M059J (cell line): ENCODE data around the gene KCNB1. TPM values are rescaled to one million over a fixed set of nuclear protein-coding genes. Genes with fewer than 3 reads are reported as not detected.

Source experiments
- DNase-seq: peaks from one replicate; pipeline ENCODE4 v3.0.0-alpha.2; 2012; ENCODE audit warnings: low read depth
- total RNA-seq: library from RNA; depleted of rRNA; stranded (reverse); fragments of >200 nt; shearing (Covaris generic); gene quantifications from 2 replicates; pipeline ENCODE4 v1.2.3, GENCODE V29; 2014

Gene KCNB1
- total RNA-seq, 1 experiment from 2014 or later = not detected

DNA sequence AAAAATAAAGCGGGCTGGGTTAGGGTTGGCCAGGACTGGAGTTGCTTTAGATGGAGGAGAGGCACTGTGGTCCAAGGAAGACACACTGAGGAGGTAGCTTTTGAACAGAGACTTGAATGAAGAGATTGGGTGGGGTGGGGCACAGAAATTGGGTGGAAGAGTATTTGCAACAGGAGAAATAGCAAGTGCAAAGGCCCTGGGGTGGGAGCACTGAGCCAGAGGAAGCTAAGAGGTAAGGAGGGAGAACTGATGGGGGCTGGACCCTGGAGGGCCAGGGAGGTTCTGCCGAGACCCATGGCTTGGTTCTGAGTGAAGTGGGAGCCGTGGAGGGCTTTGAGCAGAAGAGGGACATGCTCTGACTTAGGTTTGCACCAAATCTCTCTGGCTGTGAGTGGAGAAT lies 45.4 kb downstream of the KCNB1 start:
- DNase-seq = no peak

DNA sequence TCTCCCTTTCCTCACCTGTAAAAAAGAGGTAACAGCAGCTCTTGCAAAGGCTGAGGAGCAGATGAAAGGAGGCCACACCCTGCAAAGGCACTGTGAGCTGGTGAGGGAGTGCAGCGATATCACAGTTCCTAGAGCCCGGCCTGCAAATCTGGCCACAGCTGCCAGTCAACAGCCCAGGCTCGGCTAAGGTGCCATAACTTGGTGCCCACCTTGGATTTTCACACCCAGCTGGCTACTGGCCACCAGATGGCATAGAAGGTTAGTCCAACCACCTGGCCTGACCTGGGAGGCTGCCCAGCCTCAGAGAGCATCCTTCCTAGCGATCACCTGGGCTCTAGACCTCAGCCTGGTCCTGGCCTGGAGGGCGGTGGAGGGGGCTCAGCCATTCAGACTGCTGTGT lies 46.8 kb downstream of the KCNB1 start:
- DNase-seq = no peak

DNA sequence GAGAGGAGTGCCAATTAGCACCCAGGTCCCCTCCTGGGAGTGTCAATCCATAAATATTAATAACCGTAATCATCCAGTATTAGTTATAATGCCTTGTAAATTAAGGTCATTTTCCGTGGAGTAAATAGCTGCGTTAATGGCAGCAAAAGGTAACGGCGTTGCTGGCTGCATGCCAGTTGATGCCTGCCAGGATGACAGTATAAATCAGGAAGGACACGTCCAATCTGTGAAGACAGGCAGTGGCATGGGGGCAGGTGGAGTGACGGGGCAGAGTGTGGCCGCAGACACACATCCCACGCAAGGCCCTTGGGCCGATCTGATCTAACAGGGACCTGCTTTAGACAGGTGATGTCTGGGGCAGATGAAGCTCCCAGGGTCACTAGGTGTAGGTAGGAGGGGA lies 49.1 kb downstream of the KCNB1 start:
- no peak for DNase-seq

DNA sequence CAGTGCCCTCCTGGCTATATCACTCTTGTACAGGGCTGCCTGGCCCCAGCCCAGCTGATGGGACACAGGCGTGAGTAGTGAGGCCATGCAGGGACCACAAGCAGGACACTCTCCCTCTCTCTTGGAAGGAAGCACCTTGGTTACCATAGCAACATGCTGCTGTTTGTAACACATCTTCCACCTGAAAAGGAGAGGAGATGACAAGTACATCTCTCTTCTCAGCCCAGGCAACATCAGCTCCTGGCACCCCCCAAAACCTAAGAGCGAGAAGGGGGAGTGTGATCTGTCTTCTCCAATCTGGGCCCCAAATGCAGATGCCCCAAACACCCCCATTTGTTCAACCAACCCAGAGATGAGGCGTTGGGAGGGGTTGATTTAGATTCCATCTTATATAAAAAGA lies 49.9 kb downstream of the KCNB1 start:
- DNase-seq = no peak

DNA sequence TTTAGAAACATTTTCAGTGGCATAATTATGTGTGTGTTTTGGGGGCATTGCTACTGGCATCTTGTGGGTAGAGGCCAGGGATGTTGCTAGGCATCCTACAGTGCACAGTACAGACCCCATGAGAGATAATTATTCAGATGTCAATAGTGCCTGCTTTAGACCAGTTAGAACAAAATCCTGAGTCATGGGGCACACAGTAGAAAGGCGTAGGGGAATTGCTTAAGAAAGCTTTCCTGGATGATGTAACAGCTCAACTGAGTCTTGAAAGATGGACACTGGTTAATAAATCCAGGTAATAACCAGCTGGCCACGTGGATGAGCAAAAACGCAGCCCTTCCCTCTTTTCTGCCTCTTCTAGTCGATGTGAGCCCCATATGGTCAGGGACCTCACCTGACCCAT lies 51.1 kb downstream of the KCNB1 start:
- DNase-seq = no peak

DNA sequence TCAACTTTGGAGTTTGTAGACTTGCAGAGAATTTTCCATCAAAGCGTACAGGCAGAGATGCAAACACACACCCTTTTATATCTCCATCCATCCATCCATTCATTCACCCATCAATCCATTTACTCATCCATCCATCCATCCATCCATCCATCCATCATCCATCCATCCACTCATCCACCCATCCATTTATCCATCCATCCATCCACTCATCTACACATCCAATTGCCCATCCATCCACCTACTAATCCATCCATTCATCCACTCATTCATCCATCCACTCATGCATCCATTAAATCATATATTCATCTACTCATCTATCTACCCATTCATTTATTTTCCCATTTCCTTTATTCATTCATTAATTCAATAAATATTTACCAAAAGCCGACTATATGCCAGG lies 52.1 kb downstream of the KCNB1 start:
- DNase-seq = no peak

DNA sequence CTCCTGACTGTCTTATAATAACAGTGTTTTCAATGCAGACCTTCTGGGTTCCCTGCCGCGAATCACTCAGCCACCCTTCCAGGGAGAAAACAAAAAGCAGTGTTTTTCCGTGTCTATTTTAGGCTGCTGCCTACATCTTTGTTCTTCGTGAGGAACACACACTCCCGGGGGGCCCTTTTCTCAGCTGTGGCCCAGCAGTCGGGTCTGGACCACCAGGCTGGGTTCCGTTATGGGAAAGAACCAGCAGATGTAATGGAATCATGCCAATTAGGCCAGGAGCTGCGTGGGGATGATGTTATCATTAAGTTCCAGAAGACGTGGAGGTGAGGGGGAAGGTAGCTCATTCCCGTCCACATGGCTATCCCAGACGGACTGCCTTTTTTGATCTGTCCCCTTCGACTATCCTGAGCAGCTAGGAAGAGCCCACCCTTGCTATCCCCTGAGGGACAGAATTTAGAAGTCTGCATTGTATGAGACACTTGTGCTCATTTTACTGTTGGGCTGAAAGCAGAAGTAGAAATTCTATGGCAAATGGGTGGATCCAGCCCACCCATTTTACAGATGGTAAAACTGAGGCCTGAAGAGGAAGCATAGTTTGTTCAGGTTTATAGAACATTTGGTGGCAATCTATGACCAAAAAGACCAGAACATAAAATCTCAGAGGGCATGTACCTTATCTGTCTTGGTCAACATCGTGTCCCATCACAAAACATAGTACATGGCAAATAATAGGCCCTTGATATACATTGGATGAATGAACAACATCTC lies 54.5 kb downstream of the KCNB1 start:
- DNase-seq = no peak

DNA sequence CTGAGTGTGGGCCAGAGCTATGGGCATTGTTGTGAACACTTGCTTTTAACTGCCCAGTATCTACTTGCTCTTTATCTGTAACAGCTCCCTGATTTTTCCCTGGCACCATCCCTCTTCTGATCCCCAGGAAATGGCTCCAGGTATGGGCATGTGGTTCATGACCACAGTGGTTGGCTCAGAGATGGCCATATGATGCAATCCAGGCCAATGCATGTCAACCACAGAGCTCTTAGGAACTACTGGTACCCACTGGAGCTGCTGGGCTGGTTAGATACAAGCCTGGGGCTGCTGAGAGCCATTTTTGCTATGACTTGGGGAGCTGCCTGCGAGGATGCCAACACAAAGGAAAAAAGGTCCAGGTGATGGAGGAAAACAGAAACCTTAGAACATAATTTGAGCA lies 55.6 kb downstream of the KCNB1 start:
- peak; percentile 21 for DNase-seq

DNA sequence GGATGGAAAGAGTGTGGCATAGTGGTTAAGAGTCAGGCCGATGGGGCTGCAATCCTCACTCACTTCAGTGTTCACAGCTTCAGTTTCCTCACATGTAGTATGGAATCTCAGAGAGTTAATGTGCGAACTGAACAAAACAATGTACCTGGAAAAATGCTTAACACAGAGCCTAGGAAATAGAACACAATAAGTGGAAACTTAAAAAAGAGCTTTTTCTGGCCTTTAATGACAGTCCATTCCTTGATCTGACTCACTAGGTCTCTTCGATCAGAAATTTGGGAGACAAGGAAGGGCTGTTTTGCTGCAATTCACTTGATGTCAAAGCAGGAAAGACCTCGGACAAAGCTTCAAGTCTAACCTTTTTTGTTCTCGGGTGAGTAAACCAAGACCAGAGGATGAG lies 56.1 kb downstream of the KCNB1 start:
- DNase-seq = no peak

DNA sequence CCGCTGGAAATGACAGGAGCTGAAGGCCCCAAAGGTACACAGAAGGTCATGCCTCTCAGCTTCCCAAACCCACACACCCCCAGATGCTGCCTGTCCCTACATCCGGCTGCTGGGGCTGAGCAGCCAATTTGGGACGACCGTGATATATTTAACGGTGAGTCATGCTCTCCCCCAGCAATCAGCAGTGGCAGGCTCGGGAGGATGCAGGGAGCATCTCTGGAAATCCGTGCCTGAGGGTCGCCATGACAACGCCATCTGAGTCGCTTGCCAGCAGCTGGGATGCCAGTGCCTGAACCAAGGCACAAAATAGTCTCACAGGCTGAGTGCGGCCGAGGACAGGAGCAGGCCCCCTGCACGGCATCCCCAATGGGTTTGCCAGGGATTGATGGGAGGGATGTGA lies 57.9 kb downstream of the KCNB1 start:
- DNase-seq = peak; percentile 18

DNA sequence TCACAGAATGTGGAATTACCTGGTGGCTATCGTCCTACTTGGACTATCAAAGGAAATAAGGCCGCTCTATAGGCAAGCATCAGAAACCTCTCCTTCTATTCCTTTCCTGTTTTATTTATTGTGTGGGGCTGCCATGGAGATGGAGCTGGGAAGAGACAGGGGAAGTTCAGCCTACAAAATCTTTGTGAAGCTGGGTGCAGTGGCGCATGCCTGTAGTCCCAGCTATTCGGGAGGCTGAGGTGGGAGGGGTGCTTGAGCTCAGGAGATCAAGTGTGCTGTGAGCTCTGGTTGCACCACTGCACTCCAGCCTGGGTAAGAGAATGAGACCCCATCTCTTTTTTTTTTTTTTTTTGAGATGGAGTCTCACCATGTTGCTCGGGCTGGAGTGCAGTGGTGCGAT lies 60.3 kb downstream of the KCNB1 start:
- no peak for DNase-seq

DNA sequence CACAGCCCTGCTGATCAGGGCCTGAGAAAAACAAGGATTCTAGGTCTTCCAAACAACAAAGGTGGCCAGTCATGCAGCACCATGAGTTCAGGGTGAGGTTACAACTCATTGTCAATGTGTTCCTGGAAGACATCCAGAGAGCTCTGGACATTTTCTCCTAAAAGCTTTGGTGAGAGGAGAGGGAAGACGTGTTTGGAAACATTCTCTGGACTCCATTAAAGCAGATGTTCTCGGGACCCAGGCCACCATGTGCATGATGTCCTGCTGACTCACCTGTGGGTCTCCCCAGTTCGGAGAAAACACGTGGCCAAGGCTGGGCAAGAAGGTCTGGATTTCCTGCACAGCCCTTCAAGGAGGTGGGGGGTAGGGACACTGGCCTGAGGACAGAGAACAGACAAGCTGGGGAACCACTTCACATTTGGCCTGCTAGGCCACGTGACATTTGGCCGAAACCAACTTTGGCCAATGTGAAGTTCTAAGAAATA lies 61.6 kb downstream of the KCNB1 start:
- DNase-seq = peak; percentile 29

DNA sequence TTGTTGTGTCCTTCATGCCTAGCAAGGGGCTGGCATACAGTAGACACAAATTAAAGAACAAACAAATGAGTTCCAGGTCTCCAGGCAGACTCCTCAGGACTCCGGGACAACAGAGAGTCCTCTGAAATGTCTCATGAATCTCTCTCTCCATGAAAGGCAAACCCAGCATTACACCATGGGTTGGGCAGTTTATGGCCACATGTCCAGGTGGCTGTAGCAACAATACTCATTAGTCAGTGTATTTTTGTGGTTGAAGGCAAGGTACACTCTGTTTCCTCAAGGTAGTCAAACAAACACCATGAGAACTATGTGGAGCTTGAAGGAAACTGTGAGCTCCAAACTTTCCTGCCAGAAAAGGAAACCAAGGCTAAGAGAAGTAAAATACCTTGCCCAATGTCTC lies 62.2 kb downstream of the KCNB1 start:
- no peak for DNase-seq

DNA sequence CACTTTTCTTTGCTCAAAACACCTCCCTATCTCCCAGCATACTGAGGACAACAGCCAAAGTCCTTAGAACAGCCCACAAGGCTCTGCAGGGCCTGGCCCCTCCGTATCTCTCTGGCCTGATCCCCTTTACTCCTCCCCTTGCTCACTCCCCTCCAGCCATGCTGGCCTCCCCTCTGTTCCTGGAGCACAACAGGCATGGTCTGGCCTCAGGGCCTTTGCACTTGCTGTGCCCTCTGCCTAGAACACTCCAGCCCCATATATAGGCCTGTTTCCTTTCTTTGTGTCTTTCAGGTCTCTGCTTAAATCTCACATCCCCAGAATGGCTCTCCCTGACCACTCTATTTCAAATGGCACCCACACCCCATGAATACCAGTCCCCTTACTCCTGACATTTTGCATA lies 62.7 kb downstream of the KCNB1 start:
- no peak for DNase-seq

DNA sequence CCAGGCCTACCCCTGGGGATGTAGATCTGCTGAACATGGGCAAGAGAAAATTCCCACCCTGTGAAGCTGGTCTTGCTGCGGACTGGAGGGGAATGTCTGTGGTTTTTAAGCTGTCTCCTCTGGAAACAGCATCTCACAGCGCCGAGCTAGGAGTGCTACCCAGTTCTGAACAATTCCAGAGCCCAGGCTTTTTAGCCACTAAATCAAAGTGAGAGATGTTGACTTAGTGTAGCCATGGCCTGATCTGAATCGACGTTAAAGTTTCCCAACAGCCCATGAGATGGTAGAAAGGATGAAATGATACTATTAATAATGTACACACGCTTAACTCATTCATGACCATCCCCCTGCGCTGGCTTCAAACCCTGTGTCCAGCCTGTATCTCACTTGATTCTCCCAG lies 63.7 kb downstream of the KCNB1 start:
- no peak for DNase-seq

DNA sequence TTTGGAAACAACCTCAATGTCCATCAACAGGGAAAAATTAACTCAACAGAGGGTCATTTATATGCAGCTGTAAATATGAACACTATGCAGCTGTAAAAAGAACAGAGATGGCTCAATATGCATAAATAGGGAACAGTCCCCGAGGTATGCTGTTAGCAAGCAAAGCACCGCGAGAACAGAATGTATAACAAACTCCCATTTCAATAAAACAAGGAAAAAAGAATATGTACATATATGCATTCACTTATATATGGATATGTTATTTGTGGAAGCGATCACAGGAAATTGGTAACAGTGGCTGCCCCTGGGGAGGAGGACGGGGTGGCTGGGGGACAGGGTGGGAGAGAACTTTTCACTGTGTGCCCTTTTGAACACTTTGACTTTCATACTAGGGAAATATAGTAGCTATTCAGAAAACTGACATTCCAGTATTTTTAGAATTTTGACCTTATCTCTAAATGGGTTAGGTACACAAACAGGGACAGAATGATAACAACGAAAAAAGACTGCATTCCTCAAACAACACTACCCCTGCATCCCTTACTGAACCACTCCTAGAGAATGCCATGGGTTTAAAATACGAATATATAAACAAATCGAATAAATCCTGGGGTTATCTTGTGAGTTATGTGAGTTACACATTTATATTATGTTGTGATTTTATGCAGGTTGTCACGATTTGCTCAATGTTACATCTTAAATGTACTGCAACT lies 64.5 kb downstream of the KCNB1 start:
- no peak for DNase-seq

DNA sequence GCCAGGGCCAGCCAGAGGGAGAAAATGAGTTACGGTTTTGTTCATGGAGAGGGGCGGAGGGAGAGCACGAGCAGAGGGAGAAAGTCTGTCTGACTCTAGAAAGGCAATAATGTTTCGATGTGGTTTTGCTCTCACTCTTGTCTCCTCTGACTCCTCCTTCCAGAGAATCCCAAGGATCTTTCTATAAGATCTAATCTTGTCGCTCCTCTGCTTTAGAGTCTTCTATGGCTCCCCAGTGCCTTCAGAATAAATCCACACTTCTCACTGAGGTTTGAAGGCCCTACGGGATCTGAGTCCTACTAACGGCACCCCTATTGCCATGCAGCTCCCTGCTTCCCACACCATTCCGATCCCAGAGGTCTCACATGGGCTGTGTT lies 66.8 kb downstream of the KCNB1 start:
- DNase-seq = no peak

DNA sequence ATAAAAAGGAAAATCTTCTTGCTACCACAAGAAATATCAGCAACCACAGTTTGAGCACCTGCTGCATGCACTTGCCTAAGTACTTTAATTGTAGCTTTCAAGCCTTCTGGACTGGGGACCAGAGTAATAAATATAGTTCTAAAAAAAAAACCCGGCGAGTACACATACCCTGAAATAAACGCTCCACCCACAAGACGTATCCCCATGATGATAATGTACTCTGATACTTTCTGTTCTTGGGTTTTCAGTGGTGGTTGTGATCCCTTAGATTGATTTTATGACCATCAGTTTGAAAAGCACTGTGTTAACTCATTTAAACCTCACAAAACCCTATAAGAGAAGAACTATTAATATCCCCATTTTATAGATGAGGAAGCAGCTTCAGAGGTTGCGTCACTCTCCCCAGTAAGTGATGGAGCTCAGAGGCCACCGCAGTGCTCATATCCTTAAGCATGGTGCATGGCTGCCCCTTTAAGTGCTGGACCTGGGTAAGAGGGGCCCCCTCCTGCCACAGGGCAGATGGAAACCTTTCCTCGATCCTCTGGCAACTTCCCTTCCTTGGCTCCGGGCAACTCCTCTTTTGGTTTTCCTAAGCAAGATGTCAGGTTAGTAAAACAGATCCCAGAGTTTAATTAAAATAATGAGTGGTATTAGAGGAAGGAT lies 67.3 kb downstream of the KCNB1 start:
- DNase-seq = no peak

DNA sequence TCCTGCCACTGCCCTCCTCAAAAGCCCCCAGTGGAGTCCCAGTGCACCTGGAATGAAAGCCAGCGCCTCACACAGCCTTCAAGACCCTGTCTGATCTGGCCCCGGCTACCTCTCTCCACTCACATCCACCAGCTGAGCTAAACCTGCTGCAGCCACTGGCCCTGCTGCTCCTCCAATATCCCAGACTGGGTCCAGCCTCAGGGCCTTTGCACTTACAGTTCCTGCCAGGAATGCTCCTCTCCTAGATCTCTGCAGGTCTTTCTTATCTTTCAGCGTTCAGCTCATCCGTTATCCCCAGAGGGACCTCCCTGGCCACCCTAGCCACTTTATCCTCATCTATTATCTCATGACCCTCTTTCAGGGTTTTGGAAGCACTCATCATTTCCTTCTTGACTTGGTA lies 68.8 kb downstream of the KCNB1 start:
- DNase-seq = no peak

DNA sequence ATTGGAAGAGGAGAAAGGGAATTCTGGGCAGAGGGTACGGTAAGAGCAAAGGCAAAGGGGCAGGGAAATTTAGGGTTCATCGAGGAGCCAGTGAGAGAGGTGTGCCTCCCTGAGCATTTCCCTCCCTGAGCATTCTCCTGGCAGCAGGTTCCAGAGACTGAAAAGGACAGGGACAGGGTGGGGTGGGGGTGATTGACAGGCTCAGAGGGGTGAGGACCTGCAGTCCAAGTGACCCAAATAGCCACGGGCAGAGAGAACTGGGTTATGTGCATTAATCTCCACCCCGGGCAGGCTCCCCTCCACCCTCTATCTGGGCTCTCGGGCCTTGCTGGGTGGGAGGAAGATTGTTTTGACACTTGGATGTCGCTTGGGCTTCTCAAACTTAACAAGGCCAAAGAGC lies 69.5 kb downstream of the KCNB1 start:
- no peak for DNase-seq

DNA sequence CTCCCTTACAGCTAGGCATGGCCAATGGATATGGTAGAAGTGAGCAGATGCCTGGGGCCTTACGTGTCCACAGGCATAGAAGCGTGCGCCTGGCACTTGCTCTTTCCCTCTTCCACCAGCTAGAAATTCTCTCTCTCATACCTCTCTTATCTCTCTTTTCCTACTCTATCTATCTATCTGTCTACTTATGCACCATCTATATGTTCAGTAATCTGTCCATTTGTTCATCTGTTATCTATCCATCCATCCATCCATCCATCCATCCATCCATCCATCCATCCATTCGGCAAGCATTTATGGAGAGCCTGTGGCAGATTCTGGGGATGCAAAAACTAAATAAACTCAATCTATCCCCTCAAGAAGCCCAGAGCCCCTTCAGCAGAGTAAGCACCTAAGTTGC lies 70.2 kb downstream of the KCNB1 start:
- DNase-seq = no peak

DNA sequence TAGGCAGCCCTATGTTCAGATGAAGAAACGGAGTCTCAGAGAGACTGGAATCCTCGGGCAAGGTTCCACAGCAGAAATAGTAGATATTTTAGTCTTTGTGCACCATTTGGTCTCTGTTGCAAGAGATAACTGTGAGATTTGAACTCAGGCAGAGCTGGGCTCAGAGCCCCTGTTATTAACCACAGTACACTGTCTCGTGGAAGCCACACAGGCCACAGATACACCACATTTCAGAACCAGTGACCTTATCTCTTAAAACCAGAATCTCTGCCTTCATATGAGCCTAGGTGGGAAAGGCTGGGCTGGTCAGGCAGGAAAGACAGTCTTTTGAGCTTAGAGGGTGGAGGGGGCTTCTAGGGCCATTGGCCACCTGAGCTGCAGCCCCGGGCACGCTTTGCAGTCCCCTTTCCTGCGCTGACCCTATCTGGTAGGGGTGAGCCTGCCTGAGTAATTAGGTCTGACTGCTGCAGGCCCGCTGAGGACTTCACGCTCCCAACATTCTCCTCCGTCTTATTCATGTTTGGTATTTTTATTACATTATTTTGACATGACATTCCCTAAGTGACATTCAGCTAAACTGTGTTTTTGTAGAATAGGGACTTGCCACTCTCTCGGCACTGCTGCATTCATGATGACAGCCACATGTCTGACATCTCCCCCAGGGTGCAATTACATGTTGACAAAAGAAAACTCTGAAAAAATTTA lies 71.1 kb downstream of the KCNB1 start:
- no peak for DNase-seq
